ENCODE measurements around the gene ADRB1. TPM values are rescaled to one million over a fixed set of nuclear protein-coding genes. Genes with fewer than 3 reads are reported as not detected.

Gene ADRB1
- total and polyA plus RNA-seq, 2 experiments from 2014 or later: 0.23 to 0.24 TPM

DNA sequence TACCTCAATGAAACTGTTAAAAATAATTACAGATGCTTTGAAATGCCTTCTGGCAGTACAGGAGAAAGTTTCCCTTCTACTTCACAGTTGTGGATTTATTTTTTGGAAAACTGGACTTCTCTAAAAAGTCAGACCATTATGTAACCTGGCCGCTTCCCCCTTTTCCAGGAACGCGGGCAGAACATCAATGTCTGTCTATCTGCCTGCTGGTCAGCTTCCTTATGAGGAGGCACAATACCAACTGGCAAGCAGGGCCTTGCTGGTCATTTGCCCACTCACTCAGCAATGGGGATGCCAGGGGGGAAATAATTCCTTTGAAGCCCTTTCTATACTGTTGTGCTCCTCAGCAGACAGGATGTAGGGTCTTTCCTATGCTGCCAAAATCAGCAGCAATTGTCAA is 22.5 kb upstream of the ADRB1 start (continued):
- TF ChIP-seq, protein P1, sequence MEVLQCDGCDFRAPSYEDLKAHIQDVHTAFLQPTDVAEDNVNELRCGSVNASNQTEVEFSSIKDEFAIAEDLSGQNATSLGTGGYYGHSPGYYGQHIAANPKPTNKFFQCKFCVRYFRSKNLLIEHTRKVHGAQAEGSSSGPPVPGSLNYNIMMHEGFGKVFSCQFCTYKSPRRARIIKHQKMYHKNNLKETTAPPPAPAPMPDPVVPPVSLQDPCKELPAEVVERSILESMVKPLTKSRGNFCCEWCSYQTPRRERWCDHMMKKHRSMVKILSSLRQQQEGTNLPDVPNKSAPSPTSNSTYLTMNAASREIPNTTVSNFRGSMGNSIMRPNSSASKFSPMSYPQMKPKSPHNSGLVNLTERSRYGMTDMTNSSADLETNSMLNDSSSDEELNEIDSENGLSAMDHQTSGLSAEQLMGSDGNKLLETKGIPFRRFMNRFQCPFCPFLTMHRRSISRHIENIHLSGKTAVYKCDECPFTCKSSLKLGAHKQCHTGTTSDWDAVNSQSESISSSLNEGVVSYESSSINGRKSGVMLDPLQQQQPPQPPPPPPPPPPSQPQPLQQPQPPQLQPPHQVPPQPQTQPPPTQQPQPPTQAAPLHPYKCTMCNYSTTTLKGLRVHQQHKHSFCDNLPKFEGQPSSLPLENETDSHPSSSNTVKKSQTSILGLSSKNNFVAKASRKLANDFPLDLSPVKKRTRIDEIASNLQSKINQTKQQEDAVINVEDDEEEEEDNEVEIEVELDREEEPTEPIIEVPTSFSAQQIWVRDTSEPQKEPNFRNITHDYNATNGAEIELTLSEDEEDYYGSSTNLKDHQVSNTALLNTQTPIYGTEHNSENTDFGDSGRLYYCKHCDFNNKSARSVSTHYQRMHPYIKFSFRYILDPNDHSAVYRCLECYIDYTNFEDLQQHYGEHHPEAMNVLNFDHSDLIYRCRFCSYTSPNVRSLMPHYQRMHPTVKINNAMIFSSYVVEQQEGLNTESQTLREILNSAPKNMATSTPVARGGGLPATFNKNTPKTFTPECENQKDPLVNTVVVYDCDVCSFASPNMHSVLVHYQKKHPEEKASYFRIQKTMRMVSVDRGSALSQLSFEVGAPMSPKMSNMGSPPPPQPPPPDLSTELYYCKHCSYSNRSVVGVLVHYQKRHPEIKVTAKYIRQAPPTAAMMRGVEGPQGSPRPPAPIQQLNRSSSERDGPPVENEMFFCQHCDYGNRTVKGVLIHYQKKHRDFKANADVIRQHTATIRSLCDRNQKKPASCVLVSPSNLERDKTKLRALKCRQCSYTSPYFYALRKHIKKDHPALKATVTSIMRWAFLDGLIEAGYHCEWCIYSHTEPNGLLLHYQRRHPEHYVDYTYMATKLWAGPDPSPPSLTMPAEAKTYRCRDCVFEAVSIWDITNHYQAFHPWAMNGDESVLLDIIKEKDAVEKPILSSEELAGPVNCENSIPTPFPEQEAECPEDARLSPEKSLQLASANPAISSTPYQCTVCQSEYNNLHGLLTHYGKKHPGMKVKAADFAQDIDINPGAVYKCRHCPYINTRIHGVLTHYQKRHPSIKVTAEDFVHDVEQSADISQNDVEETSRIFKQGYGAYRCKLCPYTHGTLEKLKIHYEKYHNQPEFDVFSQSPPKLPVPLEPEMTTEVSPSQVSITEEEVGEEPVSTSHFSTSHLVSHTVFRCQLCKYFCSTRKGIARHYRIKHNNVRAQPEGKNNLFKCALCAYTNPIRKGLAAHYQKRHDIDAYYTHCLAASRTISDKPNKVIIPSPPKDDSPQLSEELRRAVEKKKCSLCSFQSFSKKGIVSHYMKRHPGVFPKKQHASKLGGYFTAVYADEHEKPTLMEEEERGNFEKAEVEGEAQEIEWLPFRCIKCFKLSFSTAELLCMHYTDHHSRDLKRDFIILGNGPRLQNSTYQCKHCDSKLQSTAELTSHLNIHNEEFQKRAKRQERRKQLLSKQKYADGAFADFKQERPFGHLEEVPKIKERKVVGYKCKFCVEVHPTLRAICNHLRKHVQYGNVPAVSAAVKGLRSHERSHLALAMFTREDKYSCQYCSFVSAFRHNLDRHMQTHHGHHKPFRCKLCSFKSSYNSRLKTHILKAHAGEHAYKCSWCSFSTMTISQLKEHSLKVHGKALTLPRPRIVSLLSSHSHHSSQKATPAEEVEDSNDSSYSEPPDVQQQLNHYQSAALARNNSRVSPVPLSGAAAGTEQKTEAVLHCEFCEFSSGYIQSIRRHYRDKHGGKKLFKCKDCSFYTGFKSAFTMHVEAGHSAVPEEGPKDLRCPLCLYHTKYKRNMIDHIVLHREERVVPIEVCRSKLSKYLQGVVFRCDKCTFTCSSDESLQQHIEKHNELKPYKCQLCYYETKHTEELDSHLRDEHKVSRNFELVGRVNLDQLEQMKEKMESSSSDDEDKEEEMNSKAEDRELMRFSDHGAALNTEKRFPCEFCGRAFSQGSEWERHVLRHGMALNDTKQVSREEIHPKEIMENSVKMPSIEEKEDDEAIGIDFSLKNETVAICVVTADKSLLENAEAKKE (CRISPR knock-in tag; IDR thresholded peaks at IDR 0.05): no peak
- TF ChIP-seq ZNF331 (CRISPR knock-in tag; IDR thresholded peaks at IDR 0.05; ENCODE audit: low read depth) (no peak), CREB1 (CRISPR knock-in tag; IDR thresholded peaks at IDR 0.05; ENCODE audit: low read depth) (no peak), POLR2AphosphoS5 (IDR thresholded peaks at IDR 0.05; ENCODE audit: low read depth) (no peak), NANOG (IDR thresholded peaks at IDR 0.05; ENCODE audit: borderline replicate concordance) (no peak), STAT1 (IDR thresholded peaks at IDR 0.05; ENCODE audit: unreplicated experiment) (no peak)
- TF ChIP-seq, protein P2, sequence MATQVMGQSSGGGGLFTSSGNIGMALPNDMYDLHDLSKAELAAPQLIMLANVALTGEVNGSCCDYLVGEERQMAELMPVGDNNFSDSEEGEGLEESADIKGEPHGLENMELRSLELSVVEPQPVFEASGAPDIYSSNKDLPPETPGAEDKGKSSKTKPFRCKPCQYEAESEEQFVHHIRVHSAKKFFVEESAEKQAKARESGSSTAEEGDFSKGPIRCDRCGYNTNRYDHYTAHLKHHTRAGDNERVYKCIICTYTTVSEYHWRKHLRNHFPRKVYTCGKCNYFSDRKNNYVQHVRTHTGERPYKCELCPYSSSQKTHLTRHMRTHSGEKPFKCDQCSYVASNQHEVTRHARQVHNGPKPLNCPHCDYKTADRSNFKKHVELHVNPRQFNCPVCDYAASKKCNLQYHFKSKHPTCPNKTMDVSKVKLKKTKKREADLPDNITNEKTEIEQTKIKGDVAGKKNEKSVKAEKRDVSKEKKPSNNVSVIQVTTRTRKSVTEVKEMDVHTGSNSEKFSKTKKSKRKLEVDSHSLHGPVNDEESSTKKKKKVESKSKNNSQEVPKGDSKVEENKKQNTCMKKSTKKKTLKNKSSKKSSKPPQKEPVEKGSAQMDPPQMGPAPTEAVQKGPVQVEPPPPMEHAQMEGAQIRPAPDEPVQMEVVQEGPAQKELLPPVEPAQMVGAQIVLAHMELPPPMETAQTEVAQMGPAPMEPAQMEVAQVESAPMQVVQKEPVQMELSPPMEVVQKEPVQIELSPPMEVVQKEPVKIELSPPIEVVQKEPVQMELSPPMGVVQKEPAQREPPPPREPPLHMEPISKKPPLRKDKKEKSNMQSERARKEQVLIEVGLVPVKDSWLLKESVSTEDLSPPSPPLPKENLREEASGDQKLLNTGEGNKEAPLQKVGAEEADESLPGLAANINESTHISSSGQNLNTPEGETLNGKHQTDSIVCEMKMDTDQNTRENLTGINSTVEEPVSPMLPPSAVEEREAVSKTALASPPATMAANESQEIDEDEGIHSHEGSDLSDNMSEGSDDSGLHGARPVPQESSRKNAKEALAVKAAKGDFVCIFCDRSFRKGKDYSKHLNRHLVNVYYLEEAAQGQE (IDR thresholded peaks at IDR 0.05; ENCODE audit: unreplicated experiment): no peak
